Right forelimb (tissue), 1 donor: Measurements from ENCODE around the gene FOXF2.

ENCODE experiments used
- DNase-seq: peaks from one replicate; pipeline ENCODE4 v3.0.0-alpha.2; 2018

The FOXF2 gene

DNA sequence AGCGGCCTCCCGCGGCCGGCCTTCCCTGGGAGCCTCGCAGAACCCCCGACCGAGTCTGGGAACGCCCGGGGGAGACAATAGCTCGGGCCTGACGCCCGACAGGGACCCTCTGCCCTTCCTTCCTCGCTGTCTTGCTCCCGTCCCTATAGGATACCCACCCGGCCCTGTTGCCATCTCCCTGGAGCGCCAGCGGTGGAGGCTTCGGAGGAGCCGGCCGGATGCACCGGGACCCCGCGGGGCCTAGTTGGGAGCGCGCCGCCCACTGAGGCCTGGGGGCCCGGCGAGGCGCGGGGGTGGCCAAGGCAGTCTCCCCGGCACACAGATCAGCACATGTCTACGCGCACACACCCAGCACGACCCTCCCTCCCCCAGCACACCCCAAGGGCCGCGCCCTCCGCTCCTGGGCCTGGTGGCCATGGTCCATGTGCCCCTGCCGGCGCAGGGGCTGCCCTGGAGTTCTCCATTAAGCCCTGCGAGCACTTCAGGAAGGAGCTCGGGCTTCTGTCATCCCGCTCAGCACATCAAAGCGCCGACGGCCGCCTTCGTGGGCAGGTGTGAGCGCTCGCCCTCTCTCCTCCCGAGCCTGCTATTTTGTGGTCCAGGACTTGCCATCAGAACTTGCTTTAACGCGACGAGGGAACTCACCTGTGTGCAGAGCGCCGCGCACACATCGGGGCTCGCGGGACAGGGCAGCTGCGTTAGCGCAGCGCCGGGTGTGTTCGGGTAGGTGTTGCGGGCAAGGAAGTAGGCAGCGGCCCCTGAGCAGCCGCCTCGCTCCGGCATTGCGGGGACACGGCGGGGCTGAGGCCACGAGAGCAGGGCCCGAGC lies 3.7 kb downstream of the FOXF2 start:
- no peak for DNase-seq

DNA sequence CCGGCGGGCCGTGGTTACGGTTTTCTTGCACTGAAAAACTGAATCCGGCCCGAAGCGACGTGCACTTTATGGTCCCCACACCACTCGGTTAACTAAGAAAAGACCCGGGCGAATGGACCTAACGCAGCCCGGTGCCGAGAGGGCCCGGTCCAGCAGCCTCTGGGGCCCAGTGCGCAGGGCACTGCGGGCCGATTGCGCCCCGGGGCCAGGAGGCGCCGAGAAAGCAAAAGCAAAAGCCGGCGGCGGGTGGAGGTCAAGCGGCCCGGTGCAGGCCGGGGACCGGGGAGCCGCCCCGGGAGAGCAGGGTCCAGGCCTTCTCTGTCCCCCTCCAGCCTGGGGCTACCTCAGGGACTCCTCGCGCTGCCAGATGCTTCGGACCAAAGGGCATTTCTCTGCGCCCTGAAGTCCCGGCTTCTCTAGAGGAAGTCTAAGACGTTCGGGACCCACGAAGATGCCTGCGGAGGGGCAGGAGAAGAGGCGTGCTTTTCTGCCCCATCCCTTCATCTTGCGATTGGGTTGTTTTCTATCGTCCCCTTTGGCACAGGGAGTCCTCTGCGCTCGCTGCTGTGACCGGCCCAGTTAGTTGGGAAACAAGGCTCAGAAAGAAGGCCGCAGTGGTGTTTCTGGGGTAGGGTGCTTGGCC lies 4.4 kb downstream of the FOXF2 start:
- DNase-seq = no peak

DNA sequence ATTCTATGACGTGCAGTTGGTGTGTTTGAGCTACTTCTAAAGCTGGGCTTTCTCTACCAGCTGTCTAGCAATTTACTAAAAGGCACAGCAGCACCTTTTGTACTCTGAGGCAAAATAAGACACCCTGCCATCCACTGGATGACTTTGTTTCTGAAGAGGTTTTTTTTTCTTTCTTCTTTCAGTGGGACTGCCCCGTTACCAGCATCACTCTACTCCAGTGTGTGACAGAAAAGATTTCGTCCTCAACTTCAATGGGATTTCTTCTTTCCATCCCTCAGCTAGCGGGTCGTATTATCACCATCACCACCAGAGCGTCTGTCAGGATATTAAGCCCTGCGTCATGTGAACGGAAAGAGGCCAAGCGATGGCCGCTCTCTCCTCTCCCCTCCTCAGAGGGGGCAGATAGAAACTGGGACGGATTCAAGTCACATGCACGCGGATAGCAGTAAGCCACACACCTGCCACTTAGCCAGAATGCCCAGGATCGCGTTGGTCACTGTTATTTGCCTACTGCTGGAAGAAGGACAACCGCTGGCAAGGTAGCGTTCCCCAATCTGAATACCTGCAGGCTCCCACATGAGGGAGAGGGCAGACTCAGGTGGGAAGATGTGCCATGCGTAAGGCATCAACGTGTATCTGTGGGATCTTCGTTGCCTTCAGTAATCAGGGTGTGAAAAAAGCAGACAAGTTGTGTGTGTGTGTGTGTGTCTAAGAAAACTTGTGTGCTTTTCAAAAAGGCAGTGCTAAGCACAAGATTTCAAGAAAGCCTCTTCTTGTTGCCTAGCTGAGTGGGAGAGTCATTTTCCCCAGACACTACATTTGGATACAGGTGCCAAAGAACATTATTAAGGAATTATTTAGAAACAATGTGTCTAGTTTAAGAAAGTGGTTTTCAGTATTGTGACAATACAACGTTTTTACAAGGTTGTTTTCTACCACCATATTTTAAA lies 5.4 kb downstream of the FOXF2 start:
- DNase-seq = peak; percentile 39

DNA sequence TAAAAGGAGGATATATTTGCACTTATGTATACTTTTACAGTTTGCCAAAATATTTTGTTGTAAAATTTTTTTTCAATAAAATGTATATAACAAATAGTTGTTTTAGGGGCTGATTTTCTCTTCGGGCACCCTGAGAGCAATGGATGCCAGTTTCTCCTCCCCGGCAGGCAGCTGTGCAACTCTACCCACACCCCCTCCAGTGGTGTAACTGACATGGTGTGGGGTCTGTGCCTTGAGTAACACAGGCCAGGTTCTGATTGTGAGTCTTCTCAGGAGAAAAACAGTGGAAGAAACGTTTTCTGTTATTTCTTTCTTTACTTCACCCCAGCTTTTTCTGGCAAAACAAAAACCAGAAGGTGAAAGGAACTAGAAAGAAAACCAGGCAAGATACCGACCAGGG lies 6.1 kb downstream of the FOXF2 start:
- DNase-seq = no peak

- no peak for DNase-seq
Measured at GRCh38 chr6:1395941-1396908, 6.8 kb downstream of the FOXF2 start.

DNA sequence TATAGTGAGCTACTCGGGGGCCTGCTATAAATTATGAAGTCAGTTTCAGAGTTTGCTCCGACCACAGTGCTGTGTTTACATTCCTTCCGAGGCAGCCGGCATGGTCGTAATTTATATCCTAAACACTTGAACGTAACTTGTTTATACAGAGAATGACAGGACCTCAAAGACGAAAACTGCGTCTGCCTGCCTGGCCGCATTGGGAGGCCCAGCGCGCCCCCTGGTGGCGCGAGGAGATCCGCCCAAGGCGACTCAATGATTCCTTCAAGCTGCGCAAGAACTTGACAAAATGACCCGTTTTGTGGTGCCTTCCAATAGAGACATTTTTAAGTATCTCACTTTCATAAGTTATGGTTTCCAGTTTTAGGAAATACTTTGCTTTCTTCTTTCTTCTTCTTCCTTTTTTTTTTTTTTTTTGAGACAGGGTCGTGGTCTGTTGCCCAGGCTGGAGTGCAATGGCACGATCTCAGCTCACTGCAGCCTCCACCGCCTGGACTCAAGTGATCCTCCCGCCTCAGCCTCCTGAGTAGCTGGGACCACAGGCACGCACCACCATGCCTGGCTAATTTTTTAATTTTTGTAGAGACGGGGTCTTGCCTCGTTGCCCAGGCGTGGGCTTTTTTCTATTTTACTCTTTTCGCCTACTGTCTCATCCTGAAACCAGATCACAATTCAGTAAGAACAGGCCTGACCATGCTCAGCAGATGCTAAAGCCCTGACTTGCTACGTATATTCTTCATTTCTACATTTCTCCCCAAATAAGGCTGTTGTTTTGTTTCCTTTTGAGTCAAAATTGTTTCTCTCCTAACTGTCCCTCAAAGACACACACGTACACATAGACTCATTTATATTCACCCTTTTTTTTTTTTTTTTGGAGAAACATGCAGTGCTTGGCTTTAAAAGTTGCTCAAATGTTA lies 7.8 kb downstream of the FOXF2 start:
- peak; percentile 86 for DNase-seq

- peak; percentile 31 for DNase-seq
Measured at GRCh38 chr6:1399085-1399780, 9.9 kb downstream of the FOXF2 start.

- DNase-seq = peak; percentile 36
Measured at GRCh38 chr6:1400126-1400850, 10.9 kb downstream of the FOXF2 start.

DNA sequence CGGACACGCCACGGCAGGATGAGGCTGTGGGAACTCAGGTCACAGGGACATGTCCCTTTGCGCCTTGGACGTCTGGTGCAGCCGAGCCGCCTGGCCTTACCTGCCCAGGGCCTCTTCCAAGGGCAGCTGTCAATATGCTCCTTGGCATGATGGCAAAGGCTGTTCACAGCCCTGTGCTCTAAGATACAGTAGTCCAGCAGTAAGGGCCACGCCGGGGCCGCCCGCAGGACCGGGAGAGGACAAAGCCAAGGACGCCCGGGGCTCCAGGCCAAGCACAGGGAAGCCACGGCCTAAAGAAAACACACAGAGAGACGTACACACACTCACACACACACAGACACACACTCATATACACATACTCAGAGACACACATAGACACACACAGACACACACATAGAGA lies 13.0 kb downstream of the FOXF2 start:
- DNase-seq = no peak

DNA sequence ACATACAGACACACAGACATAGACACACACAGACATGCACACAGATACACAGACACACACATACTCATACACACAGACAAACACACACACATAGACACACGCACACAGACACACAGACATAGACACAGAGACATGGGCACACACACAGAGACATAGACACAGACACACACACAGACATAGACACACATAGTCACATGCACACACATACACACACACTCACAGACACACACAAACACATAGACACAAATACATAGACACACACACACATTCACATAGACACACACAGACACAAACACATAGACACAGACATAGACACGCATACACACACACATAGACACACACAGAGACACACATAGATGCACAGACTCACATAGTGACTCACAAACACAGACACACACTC lies 13.5 kb downstream of the FOXF2 start:
- no peak for DNase-seq

GRCh38 chr6:1403851-1404712 lies 14.7 kb downstream of the FOXF2 start:
- DNase-seq = no peak

DNA sequence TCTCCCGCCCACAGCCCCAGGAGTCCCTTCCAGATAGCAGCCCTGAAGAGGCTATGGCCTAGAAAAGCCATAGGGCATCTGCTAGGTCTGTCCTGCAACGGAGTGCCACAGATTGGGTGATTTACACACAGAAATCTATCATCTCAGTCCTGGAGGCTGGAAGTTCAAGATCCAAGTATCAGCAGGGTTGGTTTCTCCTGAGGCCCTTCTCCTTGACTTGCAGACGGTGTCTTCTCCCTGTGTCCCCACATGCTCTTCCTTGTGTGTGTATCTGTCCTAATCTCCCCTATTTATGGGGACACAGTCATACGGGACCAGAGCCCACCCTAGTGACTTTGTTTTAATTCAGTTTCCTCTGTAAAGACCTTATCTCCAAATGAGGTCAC lies 15.3 kb downstream of the FOXF2 start:
- DNase-seq = no peak

- no peak for DNase-seq
Measured at GRCh38 chr6:1405221-1405620, 15.8 kb downstream of the FOXF2 start.

- no peak for DNase-seq
Measured at GRCh38 chr6:1406306-1407072, 17.1 kb downstream of the FOXF2 start.

DNA sequence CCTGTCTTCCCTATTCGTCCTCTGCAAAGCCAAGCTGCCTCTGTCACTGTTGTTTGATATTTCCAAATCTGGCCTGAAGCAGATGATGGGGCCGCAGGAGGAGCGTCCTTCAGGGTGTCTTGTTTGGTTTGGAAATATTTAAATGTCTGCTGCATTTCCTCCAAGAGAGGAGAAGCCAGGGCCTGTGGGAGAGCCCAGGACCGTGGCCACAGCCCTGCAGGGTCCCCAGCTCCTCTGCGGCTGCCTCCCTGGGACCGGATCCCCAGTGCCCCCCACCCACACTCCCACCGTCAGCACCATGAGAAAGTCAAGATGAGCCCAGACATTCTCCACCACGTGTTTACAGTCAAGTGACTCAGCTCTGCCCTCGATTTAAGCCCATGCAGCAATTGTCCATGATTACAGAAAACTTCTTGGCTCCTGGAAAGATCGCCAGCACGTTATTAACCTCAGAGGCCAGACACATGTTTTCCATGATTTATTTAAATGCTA lies 18.2 kb downstream of the FOXF2 start:
- DNase-seq = no peak

GRCh38 chr6:1409774-1410465 lies 20.5 kb downstream of the FOXF2 start:
- DNase-seq = peak; percentile 7

DNA sequence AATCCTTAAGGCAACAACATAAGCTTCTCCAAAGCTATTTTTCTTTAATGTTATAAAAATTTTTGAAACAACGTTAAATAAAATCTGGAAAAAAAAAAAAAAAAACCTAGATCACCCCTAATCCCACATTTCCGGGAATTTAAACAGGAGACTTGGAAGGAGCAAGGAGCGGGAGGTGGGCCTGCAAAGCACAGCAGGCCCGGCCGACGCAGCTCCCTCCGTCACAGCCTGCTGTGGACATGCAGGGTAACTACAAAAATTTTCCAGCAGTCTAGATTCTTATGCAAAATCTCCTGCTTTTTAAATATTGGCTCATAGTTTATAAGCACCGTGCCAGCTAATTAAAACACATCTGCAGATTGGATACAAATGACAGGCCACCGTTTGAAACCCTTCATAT lies 23.5 kb downstream of the FOXF2 start:
- no peak for DNase-seq
